ENCODE measurements around the gene GABRR3. TPM values are rescaled to one million over a fixed set of nuclear protein-coding genes. Genes with fewer than 3 reads are reported as not detected.

Gene GABRR3
- total RNA-seq, 3 donors from 2014 or later: not detected

DNA sequence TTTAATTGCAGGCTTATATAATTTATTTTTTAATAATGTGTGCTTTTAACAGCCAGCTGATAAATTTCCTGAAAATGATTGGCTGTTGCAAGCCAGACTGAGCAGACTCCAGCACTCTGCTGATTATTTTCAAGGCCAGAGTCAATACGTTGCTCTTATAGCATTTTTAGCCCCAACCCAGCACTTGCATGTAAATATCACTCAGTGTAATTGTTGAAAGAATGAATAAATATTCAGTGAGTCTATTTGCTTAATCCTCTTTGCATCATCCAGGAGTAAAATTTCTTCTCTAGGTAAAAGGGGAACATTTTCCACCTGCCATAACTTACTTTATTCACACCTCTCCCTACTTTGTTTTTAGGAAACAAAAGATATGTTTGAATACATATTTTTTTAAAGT is 2.9 kb downstream of the GABRR3 start:
- H3K4me1 ChIP-seq: no peaks in the 10 kb centered on the region
- H3K9me3 ChIP-seq: no peaks in the 10 kb centered on the region
- intact Hi-C loops (cut with DNase I; ENCODE audit: low total_unique reads): no loop called here

DNA sequence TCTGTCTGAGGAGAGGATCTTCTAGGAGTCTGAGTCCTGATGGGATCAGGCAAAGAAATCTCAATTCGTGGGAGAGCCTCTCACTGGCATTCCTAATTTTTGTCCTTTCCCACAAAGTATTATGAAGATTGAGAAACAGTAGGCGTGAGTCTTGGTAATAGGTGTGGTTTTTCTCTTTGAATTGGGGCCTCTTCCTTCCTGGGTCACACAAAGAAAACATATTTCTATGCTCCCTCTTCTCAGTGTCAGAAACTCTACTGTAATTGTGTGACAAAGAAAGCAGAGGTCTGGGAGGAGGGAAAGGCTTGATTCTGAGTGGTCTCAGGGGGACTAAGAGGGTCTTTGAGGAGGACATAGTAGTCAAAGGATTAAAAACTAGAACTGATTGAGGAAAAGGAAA is 6.0 kb downstream of the GABRR3 start:
- intact Hi-C loops (cut with DNase I; ENCODE audit: low total_unique reads): loop anchor here (10.0 kb wide), 1 partner anchor 234 kb away; no protein-coding TSS in a partner anchor
- Histone ChIP-seq H3K9me3 (no peaks in the 10 kb centered on the region), H3K36me3 (no peaks in the 10 kb centered on the region), H3K27ac (no peak overlapping the region), H3K27me3 (no peaks in the 10 kb centered on the region), H3K4me3 (no peak overlapping the region), H3K4me1 (no peaks in the 10 kb centered on the region)
- no peak for DNase-seq (ENCODE audit: low spot score in 2 of 2)
- no peak for TF ChIP-seq POLR2A (IDR thresholded peaks at IDR 0.05)
- TF ChIP-seq, protein P1, sequence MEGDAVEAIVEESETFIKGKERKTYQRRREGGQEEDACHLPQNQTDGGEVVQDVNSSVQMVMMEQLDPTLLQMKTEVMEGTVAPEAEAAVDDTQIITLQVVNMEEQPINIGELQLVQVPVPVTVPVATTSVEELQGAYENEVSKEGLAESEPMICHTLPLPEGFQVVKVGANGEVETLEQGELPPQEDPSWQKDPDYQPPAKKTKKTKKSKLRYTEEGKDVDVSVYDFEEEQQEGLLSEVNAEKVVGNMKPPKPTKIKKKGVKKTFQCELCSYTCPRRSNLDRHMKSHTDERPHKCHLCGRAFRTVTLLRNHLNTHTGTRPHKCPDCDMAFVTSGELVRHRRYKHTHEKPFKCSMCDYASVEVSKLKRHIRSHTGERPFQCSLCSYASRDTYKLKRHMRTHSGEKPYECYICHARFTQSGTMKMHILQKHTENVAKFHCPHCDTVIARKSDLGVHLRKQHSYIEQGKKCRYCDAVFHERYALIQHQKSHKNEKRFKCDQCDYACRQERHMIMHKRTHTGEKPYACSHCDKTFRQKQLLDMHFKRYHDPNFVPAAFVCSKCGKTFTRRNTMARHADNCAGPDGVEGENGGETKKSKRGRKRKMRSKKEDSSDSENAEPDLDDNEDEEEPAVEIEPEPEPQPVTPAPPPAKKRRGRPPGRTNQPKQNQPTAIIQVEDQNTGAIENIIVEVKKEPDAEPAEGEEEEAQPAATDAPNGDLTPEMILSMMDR (IDR thresholded peaks at IDR 0.05): no peak
- TF ChIP-seq POLR2AphosphoS5 (IDR thresholded peaks at IDR 0.05): no peak

More for the DNA sequence above, 2.9 kb downstream of the GABRR3 start:
- no peak for DNase-seq (ENCODE audit: low spot score in 2 of 2)
- H3K27ac ChIP-seq: no peak overlapping the region
- peaks cover 0 to 7% of the 10 kb centered on the region in 2 donors for H3K27me3 ChIP-seq
- TF ChIP-seq POLR2A (IDR thresholded peaks at IDR 0.05): no peak
- TF ChIP-seq, protein P1 (IDR thresholded peaks at IDR 0.05): no peak
- TF ChIP-seq POLR2AphosphoS5 (IDR thresholded peaks at IDR 0.05): no peak
- H3K4me3 ChIP-seq: no peak overlapping the region
- H3K36me3 ChIP-seq: no peaks in the 10 kb centered on the region

- DNase-seq (ENCODE audit: low spot score in 2 of 2): no peak
- no peaks in the 10 kb centered on the region for H3K36me3 ChIP-seq
- intact Hi-C loops (cut with DNase I; ENCODE audit: low total_unique reads): loop anchor here (10.0 kb wide), 1 partner anchor 232 kb away; no protein-coding TSS in a partner anchor
Observed at GRCh38 chr3:98027085-98027446, 8.0 kb downstream of the GABRR3 start.

DNA sequence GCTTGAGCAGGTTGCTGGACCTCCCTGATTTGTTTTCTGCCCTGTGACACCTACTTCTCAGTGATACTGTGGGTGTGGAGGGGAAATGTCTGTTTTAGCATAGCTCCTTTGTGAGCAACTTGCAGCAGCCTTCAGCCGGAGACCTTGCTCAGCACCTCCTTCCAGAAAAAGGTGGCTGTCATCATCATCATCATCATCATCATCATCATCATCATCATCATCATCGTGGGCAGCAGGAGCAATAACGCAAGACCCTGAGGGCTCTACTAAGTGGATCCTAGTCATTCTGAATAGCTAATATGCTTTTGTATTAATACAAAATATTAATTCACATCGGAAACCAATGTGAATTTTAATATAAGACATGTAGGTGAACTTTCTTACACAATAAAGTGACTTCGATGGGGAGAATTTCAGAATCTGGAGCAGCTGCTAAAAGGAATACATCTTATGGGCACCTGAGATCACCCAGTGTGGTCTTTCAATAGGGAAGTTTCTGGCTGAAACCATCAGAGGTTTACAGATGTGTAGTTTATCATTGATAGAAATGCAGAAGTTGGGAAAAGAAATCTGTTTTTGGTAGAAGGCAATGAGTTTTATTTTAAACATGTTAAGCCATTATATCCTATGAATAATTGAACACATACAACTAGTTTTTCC is 8.6 kb downstream of the GABRR3 start:
- Histone ChIP-seq H3K4me1 (no peaks in the 10 kb centered on the region), H3K9me3 (no peaks in the 10 kb centered on the region), H3K4me3 (no peak overlapping the region), H3K27ac (no peak overlapping the region), H3K27me3 (no peaks in the 10 kb centered on the region), H3K36me3 (no peaks in the 10 kb centered on the region)
- intact Hi-C loops (cut with DNase I; ENCODE audit: low total_unique reads): loop anchor here (10.0 kb wide), 1 partner anchor 232 kb away; no protein-coding TSS in a partner anchor
- TF ChIP-seq POLR2A (IDR thresholded peaks at IDR 0.05) (no peak), POLR2AphosphoS5 (IDR thresholded peaks at IDR 0.05) (no peak)
- TF ChIP-seq, protein P1 (IDR thresholded peaks at IDR 0.05): no peak
- no peak for DNase-seq (ENCODE audit: low spot score in 2 of 2)

More at GRCh38 chr3:98027085-98027446, 8.0 kb downstream of the GABRR3 start:
- TF ChIP-seq POLR2AphosphoS5 (IDR thresholded peaks at IDR 0.05) (no peak), POLR2A (IDR thresholded peaks at IDR 0.05) (no peak)
- TF ChIP-seq, protein P1 (IDR thresholded peaks at IDR 0.05): no peak
- Histone ChIP-seq H3K4me3 (no peak overlapping the region), H3K4me1 (no peaks in the 10 kb centered on the region), H3K27me3 (no peaks in the 10 kb centered on the region), H3K9me3 (no peaks in the 10 kb centered on the region), H3K27ac (no peak overlapping the region)

DNA sequence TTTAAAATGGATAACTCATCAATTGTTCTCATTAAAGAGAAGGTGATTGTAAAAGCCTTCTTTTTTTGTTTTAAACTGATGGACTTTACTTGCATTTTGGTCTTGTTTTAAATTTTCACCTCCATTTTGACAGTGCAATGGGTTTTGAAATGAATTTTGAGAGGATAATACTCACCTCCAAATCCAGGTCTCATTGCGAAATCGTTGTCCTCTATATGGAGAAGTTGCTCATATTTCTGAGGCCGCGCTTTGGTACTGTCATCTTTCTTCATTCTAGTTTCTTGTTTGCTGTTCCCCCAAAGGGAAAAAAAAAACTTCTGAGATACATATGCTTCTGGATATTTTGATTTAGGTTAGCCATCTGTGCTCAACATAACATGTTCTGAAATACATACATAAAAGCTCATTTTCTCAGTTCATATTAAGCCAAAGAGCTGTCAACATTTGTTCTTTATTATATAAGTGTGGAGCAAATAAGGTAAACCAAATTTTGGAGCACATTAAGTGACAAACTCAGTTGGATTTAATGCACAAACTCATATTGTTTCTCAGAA is 9.6 kb downstream of the GABRR3 start:
- TF ChIP-seq POLR2A (IDR thresholded peaks at IDR 0.05) (no peak), POLR2AphosphoS5 (IDR thresholded peaks at IDR 0.05) (no peak)
- TF ChIP-seq, protein P1 (IDR thresholded peaks at IDR 0.05): no peak

More for the DNA sequence above, 9.6 kb downstream of the GABRR3 start:
- Histone ChIP-seq H3K27me3 (no peaks in the 10 kb centered on the region), H3K9me3 (no peaks in the 10 kb centered on the region), H3K27ac (no peak overlapping the region), H3K4me3 (no peak overlapping the region), H3K4me1 (no peaks in the 10 kb centered on the region), H3K36me3 (no peaks in the 10 kb centered on the region)
- intact Hi-C loops (cut with DNase I; ENCODE audit: low total_unique reads): loop anchor here (10.0 kb wide), 1 partner anchor 231 kb away; no protein-coding TSS in a partner anchor
- no peak for DNase-seq (ENCODE audit: low spot score in 2 of 2)

Data from breast epithelium (tissue), 4 donors.